Body of pancreas (tissue), 4 donors: ENCODE measurements around the gene MSL1.

ENCODE experiments used
- CTCF ChIP-seq, 7 experiments: fragments of 450-650 bp in 4 of 7; fragments of 200-600 bp in 3 of 7; sonication (generic) in 3 of 7; IDR thresholded peaks; one replicate each; pipeline ENCODE4 v1.5.1; 2016 to 2019; ENCODE audit warnings: antibody characterized with exemption in 7 of 7
- POLR2A ChIP-seq, 3 donors: fragments of 450-650 bp; IDR thresholded peaks; one replicate each; pipeline ENCODE4 v1.6.1; 2016; ENCODE audit warnings: antibody characterized with exemption in 3 of 3, mild to moderate bottlenecking in 2 of 3

GRCh38 chr17:40113110-40113906, 8.5 kb upstream of the MSL1 start:
- TF ChIP-seq POLR2A (IDR thresholded peaks at IDR 0.05) (peak in 2 of 3 donors; percentile 36 to 51), CTCF (IDR thresholded peaks at IDR 0.05) (peak; percentile 65 to 99 (median 96))
